ENCODE data around the gene NCMAP. TPM values are rescaled to one million over a fixed set of nuclear protein-coding genes. Genes with fewer than 3 reads are reported as not detected.
"Not testable (repeated sequence)": the region's sequence is repeated elsewhere in the genome, so short reads cannot be mapped to it uniquely, and the experiment has no call there.

The NCMAP gene
- total RNA-seq, 2 donors from 2014 or later = 2.0 to 7.7 TPM

- H3K27me3 ChIP-seq (replicated peaks; ENCODE audit: insufficient read depth) = no peaks in the 10 kb centered on the region
- intact Hi-C loops (cut with DNase I) = no loop called here
- DNase-seq (ENCODE audit: low spot score) = no peak
- no peak for TF ChIP-seq CTCF (IDR thresholded peaks at IDR 0.05)
- TF ChIP-seq POLR2AphosphoS5 (IDR thresholded peaks at IDR 0.05) = no peak
- no peak for TF ChIP-seq POLR2A (IDR thresholded peaks at IDR 0.05)
- H3K27ac ChIP-seq = peak overlapping the region in 1 of 2 donors; percentile 21
- 54% methylated on average over 2 of the region's 2 CpGs for WGBS
- H3K9me3 ChIP-seq = no peaks in the 10 kb centered on the region
- H3K4me1 ChIP-seq (replicated peaks) = no peaks in the 10 kb centered on the region
- no peak overlapping the region for H3K4me3 ChIP-seq
- no peaks in the 10 kb centered on the region for H3K36me3 ChIP-seq
These were observed 42.2 kb upstream of the NCMAP start for GRCh38 chr1:24513706-24514105.

- Histone ChIP-seq H3K27ac (no peak overlapping the region), H3K36me3 (no peaks in the 10 kb centered on the region), H3K4me1 (replicated peaks) (no peaks in the 10 kb centered on the region), H3K9me3 (no peaks in the 10 kb centered on the region), H3K27me3 (replicated peaks; ENCODE audit: insufficient read depth) (no peaks in the 10 kb centered on the region), H3K4me3 (no peak overlapping the region)
- intact Hi-C loops (cut with DNase I) = no loop called here
- TF ChIP-seq POLR2A (IDR thresholded peaks at IDR 0.05) = no peak
- no peak for TF ChIP-seq CTCF (IDR thresholded peaks at IDR 0.05)
- TF ChIP-seq POLR2AphosphoS5 (IDR thresholded peaks at IDR 0.05) = no peak
- no peak for DNase-seq (ENCODE audit: low spot score)
- 82% methylated on average over 5 of the region's 5 CpGs for WGBS
These were observed 40.9 kb upstream of the NCMAP start for GRCh38 chr1:24514946-24515345.

GRCh38 chr1:24515671-24516209 lies 40.1 kb upstream of the NCMAP start:
- DNase-seq (ENCODE audit: low spot score) = peak; percentile 41
- H3K36me3 ChIP-seq; H3K4me3 ChIP-seq; H3K4me1 ChIP-seq (replicated peaks); H3K27me3 ChIP-seq (replicated peaks; ENCODE audit: insufficient read depth); H3K9me3 ChIP-seq; intact Hi-C loops (cut with DNase I): not testable (repeated sequence)
- whole genome bisulfite sequencing = 79% methylated on average over 14 of the region's 14 CpGs
- H3K27ac ChIP-seq = peak overlapping the region in 1 of 2 donors; percentile 41

GRCh38 chr1:24516506-24516905 lies 39.4 kb upstream of the NCMAP start:
- no peaks in the 10 kb centered on the region for H3K27me3 ChIP-seq (replicated peaks; ENCODE audit: insufficient read depth)
- no peak for DNase-seq (ENCODE audit: low spot score)
- 82% methylated on average over 12 of the region's 12 CpGs for WGBS
- H3K4me3 ChIP-seq = no peak overlapping the region
- H3K27ac ChIP-seq = no peak overlapping the region
- H3K9me3 ChIP-seq = no peaks in the 10 kb centered on the region
- no peaks in the 10 kb centered on the region for H3K4me1 ChIP-seq (replicated peaks)
- no peak for TF ChIP-seq POLR2A (IDR thresholded peaks at IDR 0.05)
- TF ChIP-seq POLR2AphosphoS5 (IDR thresholded peaks at IDR 0.05) = no peak
- no peak for TF ChIP-seq CTCF (IDR thresholded peaks at IDR 0.05)
- intact Hi-C loops (cut with DNase I) = no loop called here
- no peaks in the 10 kb centered on the region for H3K36me3 ChIP-seq

- H3K4me3 ChIP-seq = no peak overlapping the region
- no peaks in the 10 kb centered on the region for H3K27me3 ChIP-seq (replicated peaks; ENCODE audit: insufficient read depth)
- no peaks in the 10 kb centered on the region for H3K9me3 ChIP-seq
- H3K4me1 ChIP-seq (replicated peaks) = no peaks in the 10 kb centered on the region
- H3K36me3 ChIP-seq = no peaks in the 10 kb centered on the region
- 95% methylated on average over 4 of the region's 4 CpGs for WGBS
- intact Hi-C loops (cut with DNase I) = no loop called here
- TF ChIP-seq POLR2A (IDR thresholded peaks at IDR 0.05) = no peak
- no peak for TF ChIP-seq POLR2AphosphoS5 (IDR thresholded peaks at IDR 0.05)
- no peak for TF ChIP-seq CTCF (IDR thresholded peaks at IDR 0.05)
- no peak for DNase-seq (ENCODE audit: low spot score)
- no peak overlapping the region for H3K27ac ChIP-seq
These were observed 38.0 kb upstream of the NCMAP start for GRCh38 chr1:24517898-24518297.

GRCh38 chr1:24520282-24520681 lies 35.6 kb upstream of the NCMAP start:
- H3K36me3 ChIP-seq; H3K9me3 ChIP-seq; H3K4me1 ChIP-seq (replicated peaks); DNase-seq (ENCODE audit: low spot score); H3K27ac ChIP-seq; intact Hi-C loops (cut with DNase I); H3K4me3 ChIP-seq; H3K27me3 ChIP-seq (replicated peaks; ENCODE audit: insufficient read depth): not testable (repeated sequence)
- WGBS = 76% methylated on average over 5 of the region's 5 CpGs
